ENCODE measurements around the gene PTPRN2.

The PTPRN2 gene

GRCh38 chr7:157615101-157615817 is 972.4 kb downstream of the PTPRN2 start:
- TF ChIP-seq POLR2A (IDR thresholded peaks at IDR 0.05; ENCODE audit: low read depth, low read length), result no peak
- DNase-seq (ENCODE audit: insufficient read length, low spot score), result no peak
- no peak for FAIRE-seq

- FAIRE-seq (no peak), DNase-seq (ENCODE audit: insufficient read length, low spot score) (no peak)
- no peak for TF ChIP-seq POLR2A (IDR thresholded peaks at IDR 0.05; ENCODE audit: low read depth, low read length)
These were observed 973.1 kb downstream of the PTPRN2 start for GRCh38 chr7:157614457-157615020.

- no peak for TF ChIP-seq POLR2A (IDR thresholded peaks at IDR 0.05; ENCODE audit: low read depth, low read length)
- DNase-seq (ENCODE audit: insufficient read length, low spot score) (no peak), FAIRE-seq (no peak)
These were observed 973.9 kb downstream of the PTPRN2 start for GRCh38 chr7:157613575-157614322.

GRCh38 chr7:157612664-157613561 is 974.7 kb downstream of the PTPRN2 start:
- FAIRE-seq (no peak), DNase-seq (ENCODE audit: insufficient read length, low spot score) (no peak)

GRCh38 chr7:157612009-157612663 is 975.5 kb downstream of the PTPRN2 start:
- TF ChIP-seq POLR2A (IDR thresholded peaks at IDR 0.05; ENCODE audit: low read depth, low read length), result no peak
- no peak for DNase-seq (ENCODE audit: insufficient read length, low spot score)
- no peak for FAIRE-seq

More at GRCh38 chr7:157612664-157613561, 974.7 kb downstream of the PTPRN2 start:
- no peak for TF ChIP-seq POLR2A (IDR thresholded peaks at IDR 0.05; ENCODE audit: low read depth, low read length)

GRCh38 chr7:157611341-157611740 is 976.3 kb downstream of the PTPRN2 start:
- no peak for FAIRE-seq
- no peak for DNase-seq (ENCODE audit: insufficient read length, low spot score)
- no peak for TF ChIP-seq POLR2A (IDR thresholded peaks at IDR 0.05; ENCODE audit: low read depth, low read length)

GRCh38 chr7:157610671-157611295 is 976.8 kb downstream of the PTPRN2 start:
- DNase-seq (ENCODE audit: insufficient read length, low spot score) (no peak), FAIRE-seq (no peak)
- no peak for TF ChIP-seq POLR2A (IDR thresholded peaks at IDR 0.05; ENCODE audit: low read depth, low read length)

GRCh38 chr7:157609932-157610640 is 977.5 kb downstream of the PTPRN2 start:
- TF ChIP-seq POLR2A (IDR thresholded peaks at IDR 0.05; ENCODE audit: low read depth, low read length), result no peak
- DNase-seq (ENCODE audit: insufficient read length, low spot score) (no peak), FAIRE-seq (no peak)

GRCh38 chr7:157609516-157609915 is 978.1 kb downstream of the PTPRN2 start:
- FAIRE-seq (no peak), DNase-seq (ENCODE audit: insufficient read length, low spot score) (no peak)
- TF ChIP-seq POLR2A (IDR thresholded peaks at IDR 0.05; ENCODE audit: low read depth, low read length), result no peak

- DNase-seq (ENCODE audit: insufficient read length, low spot score) (no peak), FAIRE-seq (no peak)
- no peak for TF ChIP-seq POLR2A (IDR thresholded peaks at IDR 0.05; ENCODE audit: low read depth, low read length)
These were observed 980.4 kb downstream of the PTPRN2 start for GRCh38 chr7:157607218-157607617.

GRCh38 chr7:157606140-157606539 is 981.5 kb downstream of the PTPRN2 start:
- DNase-seq (ENCODE audit: insufficient read length, low spot score), result no peak
- no peak for FAIRE-seq
- TF ChIP-seq POLR2A (IDR thresholded peaks at IDR 0.05; ENCODE audit: low read depth, low read length), result no peak

- DNase-seq (ENCODE audit: insufficient read length, low spot score) (no peak), FAIRE-seq (no peak)
- no peak for TF ChIP-seq POLR2A (IDR thresholded peaks at IDR 0.05; ENCODE audit: low read depth, low read length)
These were observed 982.0 kb downstream of the PTPRN2 start for GRCh38 chr7:157605638-157606037.
